HG02642 (cell line): ENCODE results near the gene RAD51B.

Experiments
- ATAC-seq: cut with Tn5 transposase; IDR thresholded peaks from one replicate; pipeline ENCODE4 v1.9.1; 2021; ENCODE audit warnings: mild to moderate bottlenecking; ENCODE audit not compliant: unreplicated experiment, poor library complexity

RAD51B gene

DNA sequence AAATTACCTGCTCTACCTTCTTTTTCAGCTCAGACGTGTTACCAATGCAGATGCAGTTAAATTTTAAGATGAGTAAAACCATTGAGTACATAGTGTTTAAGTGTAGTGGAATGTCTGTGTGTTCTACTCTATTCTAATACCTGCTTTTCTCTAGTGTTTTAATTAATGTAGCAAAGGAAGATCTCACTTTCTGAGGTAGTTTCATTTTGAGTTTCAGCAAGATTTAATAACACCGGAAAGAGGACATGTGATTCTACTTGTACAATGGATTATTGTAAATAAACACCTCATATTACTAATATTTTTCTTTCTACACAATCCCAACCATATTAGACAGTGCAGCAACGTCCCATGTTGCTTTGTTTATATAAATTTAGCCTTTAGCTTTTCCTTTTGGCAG, 315.4 kb downstream of the RAD51B start:
- ATAC-seq: no peak

GRCh38 chr14:68135566-68135965, 316.0 kb downstream of the RAD51B start:
- no peak for ATAC-seq

GRCh38 chr14:68137704-68138619, 318.4 kb downstream of the RAD51B start:
- ATAC-seq: no peak

DNA sequence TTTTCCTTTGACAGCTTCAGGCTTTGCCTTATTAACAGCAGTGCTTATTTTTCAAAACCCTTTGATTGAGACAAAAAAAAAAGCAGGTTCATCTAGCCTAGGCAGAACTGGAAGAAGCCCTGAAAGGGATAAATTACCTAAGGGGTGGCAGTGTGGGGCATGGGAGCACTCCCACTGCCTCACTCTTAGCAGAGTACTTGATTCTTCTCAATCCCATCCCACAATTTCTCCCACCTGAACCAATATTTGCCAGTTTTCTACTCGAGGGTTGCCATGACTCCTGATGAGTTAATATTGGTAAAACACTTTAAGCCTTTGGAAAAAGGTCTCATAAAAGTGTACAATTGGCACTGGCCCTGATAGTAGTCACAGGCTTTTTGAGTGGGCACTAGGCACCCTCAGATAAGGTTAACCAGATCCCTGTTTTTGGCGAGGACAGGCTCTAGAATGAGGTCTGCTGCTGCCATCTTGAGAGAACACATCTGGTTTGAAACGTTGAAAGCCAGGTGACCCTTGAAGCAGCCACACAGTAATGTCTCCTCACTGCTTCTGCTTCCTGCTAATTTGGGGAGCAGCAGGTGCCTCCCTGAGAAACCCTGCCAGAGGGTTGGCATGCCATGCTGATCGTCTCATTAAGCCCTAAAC, 320.0 kb downstream of the RAD51B start:
- ATAC-seq: no peak

GRCh38 chr14:68140076-68140741, 320.6 kb downstream of the RAD51B start:
- ATAC-seq: no peak

- ATAC-seq: no peak
These were observed 321.2 kb downstream of the RAD51B start for GRCh38 chr14:68140806-68141205.

DNA sequence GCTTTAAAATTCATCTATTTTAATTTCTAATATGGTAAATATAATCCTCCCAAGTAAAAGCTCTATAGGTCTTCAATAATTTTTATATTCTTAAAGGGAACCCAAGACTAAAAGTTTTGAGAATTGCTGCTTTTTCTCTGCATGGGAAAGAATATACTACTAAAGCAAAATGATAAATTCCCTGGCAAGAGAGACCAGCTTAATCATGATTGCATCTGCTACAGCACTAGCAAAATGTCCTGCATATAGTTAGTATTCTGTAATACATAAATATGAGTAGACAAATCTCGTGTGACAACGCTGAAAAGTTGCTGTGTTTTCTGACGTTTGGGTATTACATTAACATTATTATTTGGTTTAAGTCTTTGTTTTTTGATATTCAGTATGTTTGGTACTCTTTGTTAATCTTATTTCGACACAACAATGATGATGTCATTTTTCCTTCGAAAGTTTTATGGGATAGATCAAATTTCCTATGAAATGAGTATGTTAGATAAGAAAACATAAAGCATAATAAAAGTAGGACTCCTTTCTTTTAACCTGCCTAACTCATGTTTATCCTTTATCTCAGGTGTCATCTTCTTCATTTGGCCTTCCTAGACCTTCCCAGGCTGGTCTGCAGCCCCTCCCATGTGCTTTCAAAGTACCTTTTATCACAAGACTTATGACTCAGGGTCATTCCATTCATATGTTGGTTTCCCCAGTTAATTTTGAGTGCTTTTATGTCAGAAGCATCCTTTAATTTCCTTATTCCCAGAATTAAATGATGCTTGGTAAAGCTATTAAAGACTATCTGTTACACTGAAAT, 321.9 kb downstream of the RAD51B start:
- no peak for ATAC-seq

DNA sequence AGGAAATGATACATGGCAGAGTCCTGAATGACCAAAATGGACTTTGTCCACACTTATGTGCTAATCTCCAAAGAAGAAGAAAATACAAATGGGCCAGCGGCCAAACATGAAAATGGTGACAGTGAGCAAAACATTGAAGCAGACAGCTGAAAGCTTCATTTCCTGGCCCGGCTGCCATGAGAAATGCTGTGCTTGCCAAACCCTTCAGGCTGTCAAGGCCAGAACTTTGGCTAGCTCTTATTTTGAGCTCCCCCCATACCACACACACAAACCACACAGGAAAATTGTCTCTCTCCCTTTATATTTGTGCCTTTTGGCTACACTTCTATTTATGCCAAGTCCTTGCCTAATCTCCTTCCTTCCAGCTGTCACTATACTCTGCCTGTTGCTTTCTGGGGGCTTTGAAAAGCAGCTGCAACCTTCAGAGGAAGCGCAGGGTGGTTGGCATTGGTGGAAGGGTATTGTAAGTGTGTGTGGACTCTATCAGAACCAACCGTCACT, 323.8 kb downstream of the RAD51B start:
- no peak for ATAC-seq

DNA sequence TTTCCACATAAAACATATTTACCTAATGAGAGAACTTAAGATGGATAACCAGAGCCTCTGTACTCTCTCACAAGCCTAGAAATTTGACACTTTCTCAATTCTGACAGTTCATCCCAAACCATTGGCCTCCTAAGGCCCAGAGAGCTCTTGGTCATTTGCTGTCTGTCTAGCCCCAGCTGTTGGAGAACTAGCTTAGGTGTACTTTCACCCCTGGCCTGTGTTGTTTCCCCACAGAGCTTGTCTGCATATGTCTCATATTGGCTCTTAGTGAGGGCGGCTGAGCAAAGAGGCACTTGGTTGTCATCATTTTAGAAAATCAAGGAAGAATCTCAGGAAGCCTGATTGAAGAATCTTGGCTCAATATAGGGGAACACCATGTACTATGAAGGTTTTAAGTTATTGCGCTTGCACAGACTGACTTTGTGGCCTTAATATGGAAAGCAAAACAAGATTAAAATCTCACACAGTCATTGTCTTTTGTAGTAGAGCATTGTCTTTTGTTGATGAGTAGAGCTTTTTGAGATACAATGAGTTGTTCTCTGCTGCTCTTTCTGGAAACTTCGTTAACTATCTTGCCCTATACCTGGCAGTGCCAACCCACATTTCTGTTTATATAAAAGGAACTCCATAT, 324.6 kb downstream of the RAD51B start:
- no peak for ATAC-seq

- no peak for ATAC-seq
These were observed 325.5 kb downstream of the RAD51B start for GRCh38 chr14:68145036-68145435.

- no peak for ATAC-seq
These were observed 326.0 kb downstream of the RAD51B start for GRCh38 chr14:68145539-68145938.

- no peak for ATAC-seq
These were observed 327.2 kb downstream of the RAD51B start for GRCh38 chr14:68146818-68147217.

GRCh38 chr14:68147303-68147702, 327.7 kb downstream of the RAD51B start:
- ATAC-seq: no peak

- no peak for ATAC-seq
These were observed 328.7 kb downstream of the RAD51B start for GRCh38 chr14:68148276-68148675.

GRCh38 chr14:68148763-68149162, 329.2 kb downstream of the RAD51B start:
- ATAC-seq: no peak

GRCh38 chr14:68153275-68153674, 333.7 kb downstream of the RAD51B start:
- ATAC-seq: no peak

- ATAC-seq: no peak
These were observed 334.7 kb downstream of the RAD51B start for GRCh38 chr14:68154275-68154674.

DNA sequence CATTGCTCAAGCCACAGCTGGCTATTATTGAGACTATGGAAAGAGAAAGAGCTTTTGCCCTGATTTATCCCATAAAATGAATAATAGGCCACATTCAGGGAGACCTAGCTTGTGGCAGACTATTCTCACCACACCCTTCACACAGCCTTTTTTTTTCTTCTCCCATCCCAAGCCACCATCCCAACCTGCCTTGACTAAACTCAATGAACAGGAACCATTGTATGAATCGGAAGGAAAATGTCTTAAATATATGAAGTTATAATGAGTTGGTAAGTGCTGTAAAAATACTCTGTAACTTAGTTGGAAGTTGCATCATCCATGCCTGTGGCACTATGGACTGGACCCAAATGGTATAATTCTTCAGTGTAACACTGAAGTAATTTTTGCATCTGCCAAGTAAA, 338.4 kb downstream of the RAD51B start:
- ATAC-seq: no peak

- no peak for ATAC-seq
These were observed 339.1 kb downstream of the RAD51B start for GRCh38 chr14:68158640-68159039.
